Caco-2 (cell line): ENCODE data around the gene SPNS2. TPM values are rescaled to one million over a fixed set of nuclear protein-coding genes. Genes with fewer than 3 reads are reported as not detected.

Experiments used
- BruUV-seq: library from RNA; stranded (reverse); fragments of 400-500 nt; replicated peaks from 2 replicates; lab custom pipeline; 2021; lab: Mats Ljungman, UMichigan
- CTCF ChIA-PET: fragments of 300-600 bp; sonication (Branson Sonifier 250); formaldehyde crosslinking; loops from one replicate; lab custom pipeline; 2022; ENCODE audit warnings: antibody characterized with exemption; lab: Charles Lee
- POLR2A ChIA-PET: fragments of 300-600 bp; sonication (Branson Sonifier 250); formaldehyde crosslinking; loops from one replicate; lab custom pipeline; 2022; ENCODE audit warnings: antibody characterized with exemption; lab: Charles Lee
- DNase-seq, 2 experiments: peaks; one replicate each; pipeline versions ENCODE4 v3.0.0 to v3.0.0-alpha.2; 2020 to 2022
- H3K27me3 ChIP-seq: replicated peaks from 2 replicates; pipeline ENCODE4 v1.6.0; 2011; ENCODE audit warnings: low read length; ENCODE audit not compliant: control insufficient read depth, insufficient read depth
- H3K36me3 ChIP-seq: 2 replicates; pipeline ENCODE4 v1.5.1; 2011; ENCODE audit warnings: low read length; ENCODE audit not compliant: control insufficient read depth, insufficient read depth
- H3K4me1 ChIP-seq: fragments of 250-450 bp; sonication (Bioruptor Pico); 2 replicates; pipeline ENCODE4 v1.5.1; 2020; ENCODE audit warnings: mild to moderate bottlenecking
- H3K4me3 ChIP-seq: 2 replicates; pipeline ENCODE4 v1.5.1; 2011; ENCODE audit warnings: low read depth, mild to moderate bottlenecking, control low read depth, low read length
- H3K9me3 ChIP-seq: fragments of 250-450 bp; sonication (Bioruptor Pico); 2 replicates; pipeline ENCODE4 v1.5.1; 2020; ENCODE audit warnings: mild to moderate bottlenecking, moderate library complexity
- H3K27ac Mint-ChIP-seq: one replicate; pipeline ENCODE4 v1.8.0; 2022; ENCODE audit warnings: mixed read lengths; ENCODE audit not compliant: unreplicated experiment
- H3K27me3 Mint-ChIP-seq: one replicate; pipeline ENCODE4 v1.8.0; 2022; ENCODE audit warnings: mixed read lengths; ENCODE audit not compliant: insufficient read depth, unreplicated experiment
- H3K36me3 Mint-ChIP-seq: one replicate; pipeline ENCODE4 v1.8.0; 2022; ENCODE audit warnings: mild to moderate bottlenecking, mixed read lengths; ENCODE audit not compliant: insufficient read depth, unreplicated experiment
- H3K4me1 Mint-ChIP-seq: one replicate; pipeline ENCODE4 v1.8.0; 2022; ENCODE audit warnings: low read depth, mixed read lengths; ENCODE audit not compliant: unreplicated experiment
- H3K4me3 Mint-ChIP-seq: one replicate; pipeline ENCODE4 v1.8.0; 2022; ENCODE audit warnings: mild to moderate bottlenecking, moderate library complexity, mixed read lengths; ENCODE audit not compliant: unreplicated experiment
- H3K9me3 Mint-ChIP-seq: one replicate; pipeline ENCODE4 v1.8.0; 2022; ENCODE audit warnings: mixed read lengths; ENCODE audit not compliant: unreplicated experiment
- intact Hi-C: fragments of 100-400 bp; cut with micrococcal nuclease; formaldehyde crosslinking; loops from one replicate; pipeline ENCODE4 v1.10.0; 2022; ENCODE audit not compliant: unreplicated experiment
- total RNA-seq: library from RNA; stranded (reverse); gene quantifications from 2 replicates; pipeline ENCODE4 v1.2.3, GENCODE V29; 2022
- TF ChIP-seq, protein P1 (sequence below), 2 experiments: fragments of 200-600 bp in 1 of 2; IDR thresholded peaks; 1 replicate in 1 of 2; 2 replicates in 1 of 2; pipeline versions ENCODE4 v1.5.1 to v1.8.0; 2011 to 2022; ENCODE audit warnings: antibody characterized with exemption in 1 of 2, control low read depth in 1 of 2, inconsistent platforms in 1 of 2, low read depth in 1 of 2, low read length in 1 of 2, mild to moderate bottlenecking in 1 of 2, moderate library complexity in 1 of 2; ENCODE audit not compliant: insufficient read depth in 1 of 2, severe bottlenecking in 1 of 2, unreplicated experiment in 1 of 2

Gene SPNS2
- total RNA-seq, 1 experiment from 2014 or later = 1.00 TPM

DNA sequence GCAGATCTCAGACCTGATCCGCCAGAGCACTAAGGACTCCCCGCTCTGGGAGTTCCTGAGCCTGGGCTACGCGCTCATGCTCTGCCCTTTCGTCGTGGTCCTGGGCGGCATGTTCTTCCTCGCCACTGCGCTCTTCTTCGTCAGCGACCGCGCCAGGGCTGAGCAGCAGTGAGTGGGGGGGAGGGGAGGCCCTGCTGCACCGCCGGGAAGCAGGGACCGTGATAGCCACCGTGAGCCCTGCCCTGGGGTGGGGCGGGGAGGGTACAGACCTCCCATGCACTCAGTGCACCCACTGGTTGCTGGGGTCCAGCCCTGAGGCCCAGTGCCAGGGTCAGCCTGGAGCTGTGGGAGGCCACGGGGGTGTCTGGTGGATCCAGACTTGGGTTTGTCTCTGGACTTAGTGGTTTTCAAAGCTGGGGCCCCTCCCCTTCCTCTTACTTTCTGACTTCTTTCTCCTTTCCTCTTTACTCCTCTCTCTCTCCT, 37.6 kb downstream of the SPNS2 start:
- Mint-ChIP-seq H3K9me3 (no peaks in the 10 kb centered on the region), H3K4me3 (no peak overlapping the region), H3K36me3 (peaks cover 32% of the 10 kb centered on the region), H3K27me3 (no peaks in the 10 kb centered on the region), H3K4me1 (no peaks in the 10 kb centered on the region), H3K27ac (no peak overlapping the region)
- BruUV-seq = no TSS peak
- Histone ChIP-seq H3K4me1 (no peaks in the 10 kb centered on the region), H3K9me3 (no peaks in the 10 kb centered on the region), H3K4me3 (no peak overlapping the region), H3K27me3 (no peaks in the 10 kb centered on the region), H3K36me3 (no peaks in the 10 kb centered on the region)
- intact Hi-C loops = no loop called here
- ChIA-PET CTCF (interaction anchor here (0.6 kb wide), 1 partner anchor 21 kb away, joined by 7 read pairs; no protein-coding TSS in a partner anchor), POLR2A (no interaction called here)
- TF ChIP-seq, protein P1, sequence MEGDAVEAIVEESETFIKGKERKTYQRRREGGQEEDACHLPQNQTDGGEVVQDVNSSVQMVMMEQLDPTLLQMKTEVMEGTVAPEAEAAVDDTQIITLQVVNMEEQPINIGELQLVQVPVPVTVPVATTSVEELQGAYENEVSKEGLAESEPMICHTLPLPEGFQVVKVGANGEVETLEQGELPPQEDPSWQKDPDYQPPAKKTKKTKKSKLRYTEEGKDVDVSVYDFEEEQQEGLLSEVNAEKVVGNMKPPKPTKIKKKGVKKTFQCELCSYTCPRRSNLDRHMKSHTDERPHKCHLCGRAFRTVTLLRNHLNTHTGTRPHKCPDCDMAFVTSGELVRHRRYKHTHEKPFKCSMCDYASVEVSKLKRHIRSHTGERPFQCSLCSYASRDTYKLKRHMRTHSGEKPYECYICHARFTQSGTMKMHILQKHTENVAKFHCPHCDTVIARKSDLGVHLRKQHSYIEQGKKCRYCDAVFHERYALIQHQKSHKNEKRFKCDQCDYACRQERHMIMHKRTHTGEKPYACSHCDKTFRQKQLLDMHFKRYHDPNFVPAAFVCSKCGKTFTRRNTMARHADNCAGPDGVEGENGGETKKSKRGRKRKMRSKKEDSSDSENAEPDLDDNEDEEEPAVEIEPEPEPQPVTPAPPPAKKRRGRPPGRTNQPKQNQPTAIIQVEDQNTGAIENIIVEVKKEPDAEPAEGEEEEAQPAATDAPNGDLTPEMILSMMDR (IDR thresholded peaks at IDR 0.05; ENCODE audit: insufficient read depth in 1 of 2, low read depth in 1 of 2, low read length in 1 of 2, severe bottlenecking in 1 of 2, unreplicated experiment in 1 of 2) = no peak
- no peak for DNase-seq

DNA sequence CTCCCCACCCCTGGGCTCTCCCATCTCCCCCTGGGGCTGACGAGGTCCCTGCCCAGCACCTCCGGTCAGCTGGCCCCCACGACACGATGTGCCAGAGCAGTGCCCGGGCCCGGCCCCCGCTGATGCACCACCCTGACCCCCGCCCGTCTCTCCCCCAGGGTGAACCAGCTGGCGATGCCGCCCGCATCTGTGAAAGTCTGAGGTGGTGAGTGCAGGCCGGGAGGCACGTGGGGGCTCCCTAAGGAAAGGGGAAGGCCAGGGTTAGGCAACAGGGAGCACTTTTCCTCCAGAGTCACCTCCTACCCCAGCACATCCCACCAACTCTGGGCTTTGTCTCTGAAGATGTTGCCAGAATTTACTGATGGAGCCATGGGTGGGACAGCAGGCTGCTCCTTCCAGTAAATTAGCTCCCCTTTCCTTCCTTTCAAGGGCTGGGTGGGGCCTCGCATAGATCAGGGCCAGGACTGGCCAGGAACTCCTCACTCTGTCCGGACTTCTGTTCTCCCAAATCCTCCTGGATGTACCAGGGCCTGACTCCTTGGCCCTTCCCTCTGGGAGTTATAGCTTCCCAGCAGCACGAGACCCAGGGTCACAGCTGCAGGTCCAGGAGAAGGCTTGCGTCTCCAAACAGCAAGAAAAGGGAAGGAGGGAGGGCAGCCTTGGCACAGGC, 38.2 kb downstream of the SPNS2 start:
- Histone ChIP-seq H3K4me1 (no peaks in the 10 kb centered on the region), H3K4me3 (no peak overlapping the region), H3K36me3 (no peaks in the 10 kb centered on the region), H3K9me3 (no peaks in the 10 kb centered on the region), H3K27me3 (no peaks in the 10 kb centered on the region)
- no peak overlapping the region for H3K27ac Mint-ChIP-seq
- no peaks in the 10 kb centered on the region for H3K27me3 Mint-ChIP-seq
- DNase-seq = no peak
- H3K36me3 Mint-ChIP-seq = peaks cover 32% of the 10 kb centered on the region
- no peaks in the 10 kb centered on the region for H3K4me1 Mint-ChIP-seq
- TF ChIP-seq, protein P1 (IDR thresholded peaks at IDR 0.05; ENCODE audit: insufficient read depth in 1 of 2, low read depth in 1 of 2, low read length in 1 of 2, severe bottlenecking in 1 of 2, unreplicated experiment in 1 of 2) = no peak
- intact Hi-C loops = no loop called here
- no peaks in the 10 kb centered on the region for H3K9me3 Mint-ChIP-seq
- ChIA-PET CTCF (interaction anchor here (0.6 kb wide), 2 partner anchors 20 to 72 kb away, joined by 7 to 9 read pairs; no protein-coding TSS in a partner anchor), POLR2A (no interaction called here)
- H3K4me3 Mint-ChIP-seq = no peak overlapping the region
- no TSS peak for BruUV-seq

DNA sequence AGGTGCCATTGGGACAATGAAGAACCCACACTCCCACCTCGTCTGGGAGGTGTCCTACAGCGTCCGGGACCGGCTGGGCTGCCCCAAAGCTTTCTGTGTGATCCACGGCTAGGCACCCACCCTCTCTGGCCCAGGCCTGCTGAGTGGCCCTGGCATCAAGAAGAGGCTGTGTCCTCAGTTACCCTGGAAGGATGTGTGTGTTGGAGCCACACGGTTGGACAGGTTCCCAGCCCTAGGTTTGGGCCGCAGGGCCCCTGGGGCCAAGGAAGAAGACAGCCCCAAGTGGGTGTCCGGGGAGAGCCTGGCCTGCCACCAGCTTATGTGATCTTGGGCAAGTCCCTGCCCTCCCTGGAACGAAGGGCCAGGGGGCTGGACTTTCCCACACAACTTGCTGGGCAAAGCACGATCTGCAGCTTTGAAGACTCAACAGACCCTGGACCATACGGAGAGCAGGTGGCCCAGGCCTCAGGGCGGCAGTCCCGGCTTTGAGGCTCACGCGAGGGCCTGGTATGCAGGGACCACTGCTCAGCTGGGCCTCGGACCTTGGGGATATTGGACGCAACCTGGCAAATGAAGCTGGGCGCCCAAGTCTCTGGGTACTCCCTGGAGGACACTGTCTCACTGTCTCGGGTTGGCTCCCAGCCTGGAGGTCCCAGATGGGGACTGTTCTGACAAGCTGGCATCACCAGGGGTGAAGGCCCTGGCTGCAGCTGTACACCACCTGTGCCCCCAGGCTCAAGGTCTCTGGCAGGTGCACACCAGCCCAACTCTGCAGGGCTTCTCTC, 39.0 kb downstream of the SPNS2 start:
- Histone ChIP-seq H3K27me3 (no peaks in the 10 kb centered on the region), H3K9me3 (no peaks in the 10 kb centered on the region), H3K36me3 (no peaks in the 10 kb centered on the region), H3K4me1 (no peaks in the 10 kb centered on the region), H3K4me3 (no peak overlapping the region)
- intact Hi-C loops = no loop called here
- CTCF ChIA-PET = interaction anchor here (0.6 kb wide), 2 partner anchors 11 to 71 kb away, joined by 3 to 9 read pairs; no protein-coding TSS in a partner anchor
- Mint-ChIP-seq H3K27me3 (no peaks in the 10 kb centered on the region), H3K9me3 (no peaks in the 10 kb centered on the region), H3K4me3 (no peak overlapping the region), H3K27ac (no peak overlapping the region), H3K36me3 (peaks cover 38% of the 10 kb centered on the region), H3K4me1 (no peaks in the 10 kb centered on the region)
- no peak for DNase-seq
- TF ChIP-seq, protein P1 (IDR thresholded peaks at IDR 0.05; ENCODE audit: insufficient read depth in 1 of 2, low read depth in 1 of 2, low read length in 1 of 2, severe bottlenecking in 1 of 2, unreplicated experiment in 1 of 2) = no peak
- no TSS peak for BruUV-seq
- POLR2A ChIA-PET = no interaction called here
